Vagina (tissue), 2 donors: ENCODE data around the gene CEACAM3. TPM values are rescaled to one million over a fixed set of nuclear protein-coding genes. Genes with fewer than 3 reads are reported as not detected.
A peak's percentile ranks its signal among the peaks of the same experiment; 100 is the strongest.
"Not testable (repeated sequence)": the region's sequence is repeated elsewhere in the genome, so short reads cannot be mapped to it uniquely, and the experiment has no call there.

Source experiments
- DNase-seq, 2 donors: peaks; one replicate each; pipeline ENCODE4 v3.0.0-alpha.2; 2017; ENCODE audit errors: extremely low spot score in 2 of 2
- H3K27ac ChIP-seq: fragments of 200-600 bp; sonication (generic); one replicate; pipeline ENCODE4 v1.5.1; 2019
- H3K27me3 ChIP-seq: fragments of 200-600 bp; sonication (generic); one replicate; pipeline ENCODE4 v1.5.1; 2019
- H3K36me3 ChIP-seq, 2 donors: fragments of 200-600 bp; sonication (generic); one replicate each; pipeline ENCODE4 v1.5.1; 2017 to 2019
- H3K4me1 ChIP-seq: fragments of 200-600 bp; sonication (generic); one replicate; pipeline ENCODE4 v1.5.1; 2019
- H3K4me3 ChIP-seq, 2 donors: fragments of 200-600 bp; sonication (generic); 1 replicate in 1 of 2; 2 replicates in 1 of 2; pipeline ENCODE4 v1.5.1; 2016 to 2019
- H3K9me3 ChIP-seq: fragments of 200-600 bp; sonication (generic); one replicate; pipeline ENCODE4 v1.5.1; 2019
- CTCF ChIP-seq, 3 experiments: fragments of 450-650 bp in 2 of 3; fragments of 200-600 bp in 1 of 3; sonication (generic) in 1 of 3; IDR thresholded peaks; one replicate each; pipeline ENCODE4 v1.5.1; 2017 to 2019; ENCODE audit warnings: antibody characterized with exemption in 3 of 3, mild to moderate bottlenecking in 2 of 3, moderate library complexity in 2 of 3
- POLR2A ChIP-seq, 2 donors: fragments of 450-650 bp; IDR thresholded peaks; one replicate each; pipeline ENCODE4 v1.6.1; 2017; ENCODE audit warnings: antibody characterized with exemption in 2 of 2, mild to moderate bottlenecking in 2 of 2, moderate library complexity in 2 of 2
- POLR2AphosphoS5 ChIP-seq, 2 donors: sonication (generic); formaldehyde crosslinking; IDR thresholded peaks; one replicate each; pipeline ENCODE4 v1.9.0; 2017; ENCODE audit warnings: antibody characterized with exemption in 2 of 2, mild to moderate bottlenecking in 2 of 2, low read depth in 1 of 2; ENCODE audit not compliant: insufficient read depth in 1 of 2
- intact Hi-C: fragments of 100-400 bp; cut with DNase I; formaldehyde crosslinking; loops from one replicate; pipeline ENCODE4 v1.15.1; 2023
- total RNA-seq: library from RNA; depleted of rRNA; stranded (reverse); fragments of >200 nt; gene quantifications from one replicate; pipeline ENCODE4 v1.2.3, GENCODE V29; 2016

The CEACAM3 gene
- total RNA-seq, 1 donor from 2014 or later = not detected

- no peaks in the 10 kb centered on the region for H3K27me3 ChIP-seq
- DNase-seq = no peak
Observed at GRCh38 chr19:41784312-41784711, 12.1 kb upstream of the CEACAM3 start.

GRCh38 chr19:41784743-41785142 is 11.6 kb upstream of the CEACAM3 start:
- H3K27me3 ChIP-seq = no peaks in the 10 kb centered on the region
- intact Hi-C loops = no loop called here
- no peaks in the 10 kb centered on the region for H3K36me3 ChIP-seq
- H3K4me1 ChIP-seq = no peaks in the 10 kb centered on the region
- no peak overlapping the region for H3K27ac ChIP-seq
- TF ChIP-seq POLR2A (IDR thresholded peaks at IDR 0.05) (no peak), POLR2AphosphoS5 (IDR thresholded peaks at IDR 0.05; ENCODE audit: insufficient read depth in 1 of 2, low read depth in 1 of 2) (no peak), CTCF (IDR thresholded peaks at IDR 0.05) (no peak)
- H3K9me3 ChIP-seq = no peaks in the 10 kb centered on the region
- no peak overlapping the region for H3K4me3 ChIP-seq
- DNase-seq = no peak

More at GRCh38 chr19:41784312-41784711, 12.1 kb upstream of the CEACAM3 start:
- no peak overlapping the region for H3K4me3 ChIP-seq
- H3K9me3 ChIP-seq = no peaks in the 10 kb centered on the region
- H3K27ac ChIP-seq = no peak overlapping the region
- H3K36me3 ChIP-seq = no peaks in the 10 kb centered on the region
- no peaks in the 10 kb centered on the region for H3K4me1 ChIP-seq
- intact Hi-C loops = no loop called here
- no peak for TF ChIP-seq CTCF (IDR thresholded peaks at IDR 0.05)
- TF ChIP-seq POLR2AphosphoS5 (IDR thresholded peaks at IDR 0.05; ENCODE audit: insufficient read depth in 1 of 2, low read depth in 1 of 2) = no peak
- TF ChIP-seq POLR2A (IDR thresholded peaks at IDR 0.05) = no peak

- intact Hi-C loops = no loop called here
- Histone ChIP-seq H3K4me3 (no peak overlapping the region), H3K27me3 (no peaks in the 10 kb centered on the region), H3K9me3 (no peaks in the 10 kb centered on the region), H3K36me3 (no peaks in the 10 kb centered on the region), H3K27ac (no peak overlapping the region), H3K4me1 (no peaks in the 10 kb centered on the region)
- no peak for DNase-seq
- no peak for TF ChIP-seq POLR2AphosphoS5 (IDR thresholded peaks at IDR 0.05; ENCODE audit: insufficient read depth in 1 of 2, low read depth in 1 of 2)
- TF ChIP-seq POLR2A (IDR thresholded peaks at IDR 0.05) = no peak
- TF ChIP-seq CTCF (IDR thresholded peaks at IDR 0.05) = peak; percentile 34 to 61 (median 47)
Observed at GRCh38 chr19:41785653-41786052, 10.7 kb upstream of the CEACAM3 start.

GRCh38 chr19:41787055-41787454 is 9.3 kb upstream of the CEACAM3 start:
- Histone ChIP-seq H3K9me3 (no peaks in the 10 kb centered on the region), H3K36me3 (no peaks in the 10 kb centered on the region), H3K4me1 (no peaks in the 10 kb centered on the region), H3K27ac (no peak overlapping the region), H3K4me3 (no peak overlapping the region), H3K27me3 (no peaks in the 10 kb centered on the region)
- intact Hi-C loops = no loop called here
- no peak for DNase-seq
- TF ChIP-seq POLR2AphosphoS5 (IDR thresholded peaks at IDR 0.05; ENCODE audit: insufficient read depth in 1 of 2, low read depth in 1 of 2) = no peak
- no peak for TF ChIP-seq POLR2A (IDR thresholded peaks at IDR 0.05)
- no peak for TF ChIP-seq CTCF (IDR thresholded peaks at IDR 0.05)

GRCh38 chr19:41788518-41788917 is 7.9 kb upstream of the CEACAM3 start:
- H3K27me3 ChIP-seq, H3K9me3 ChIP-seq, H3K4me1 ChIP-seq, H3K36me3 ChIP-seq, intact Hi-C loops, H3K27ac ChIP-seq, H3K4me3 ChIP-seq, DNase-seq: not testable (repeated sequence)

- H3K27ac ChIP-seq, H3K9me3 ChIP-seq, H3K36me3 ChIP-seq, DNase-seq, H3K27me3 ChIP-seq, H3K4me1 ChIP-seq, intact Hi-C loops, H3K4me3 ChIP-seq: not testable (repeated sequence)
Observed at GRCh38 chr19:41789053-41789452, 7.3 kb upstream of the CEACAM3 start.
